ENCODE measurements around the gene PTPRN2.

PTPRN2 gene

GRCh38 chr7:157831143-157831905 is 756.3 kb downstream of the PTPRN2 start:
- Histone ChIP-seq H3K9ac (ENCODE audit: low read depth, low read length) (no peak overlapping the region), H3K36me3 (ENCODE audit: insufficient read depth, low read length) (no peaks in the 10 kb centered on the region), H3K4me1 (ENCODE audit: insufficient read depth, low read length) (peaks cover 10% of the 10 kb centered on the region; the same call in 1 of the 2 replicates), H3K9me3 (ENCODE audit: control insufficient read depth, insufficient read depth, low read length) (no peaks in the 10 kb centered on the region)

GRCh38 chr7:157830331-157830730 is 757.3 kb downstream of the PTPRN2 start:
- H3K9ac ChIP-seq (ENCODE audit: low read depth, low read length): no peak overlapping the region
- H3K4me1 ChIP-seq (ENCODE audit: insufficient read depth, low read length): peaks cover 7% of the 10 kb centered on the region; the same call in 1 of the 2 replicates
- no peaks in the 10 kb centered on the region for H3K36me3 ChIP-seq (ENCODE audit: insufficient read depth, low read length)
- H3K9me3 ChIP-seq (ENCODE audit: control insufficient read depth, insufficient read depth, low read length): no peaks in the 10 kb centered on the region

- Histone ChIP-seq H3K4me1 (ENCODE audit: insufficient read depth, low read length) (no peaks in the 10 kb centered on the region), H3K36me3 (ENCODE audit: insufficient read depth, low read length) (no peaks in the 10 kb centered on the region), H3K9me3 (ENCODE audit: control insufficient read depth, insufficient read depth, low read length) (no peaks in the 10 kb centered on the region), H3K9ac (ENCODE audit: low read depth, low read length) (no peak overlapping the region)
Measured at GRCh38 chr7:157829491-157829890, 758.1 kb downstream of the PTPRN2 start.

- H3K4me1 ChIP-seq (ENCODE audit: insufficient read depth, low read length): no peaks in the 10 kb centered on the region
- no peaks in the 10 kb centered on the region for H3K9me3 ChIP-seq (ENCODE audit: control insufficient read depth, insufficient read depth, low read length)
- no peaks in the 10 kb centered on the region for H3K36me3 ChIP-seq (ENCODE audit: insufficient read depth, low read length)
- H3K9ac ChIP-seq (ENCODE audit: low read depth, low read length): no peak overlapping the region
Measured at GRCh38 chr7:157828881-157829280, 758.7 kb downstream of the PTPRN2 start.

GRCh38 chr7:157828190-157828589 is 759.4 kb downstream of the PTPRN2 start:
- Histone ChIP-seq H3K9ac (ENCODE audit: low read depth, low read length) (no peak overlapping the region), H3K36me3 (ENCODE audit: insufficient read depth, low read length) (no peaks in the 10 kb centered on the region), H3K9me3 (ENCODE audit: control insufficient read depth, insufficient read depth, low read length) (no peaks in the 10 kb centered on the region), H3K4me1 (ENCODE audit: insufficient read depth, low read length) (no peaks in the 10 kb centered on the region)

GRCh38 chr7:157827863-157828160 is 759.8 kb downstream of the PTPRN2 start:
- no peaks in the 10 kb centered on the region for H3K36me3 ChIP-seq (ENCODE audit: insufficient read depth, low read length)
- H3K9me3 ChIP-seq (ENCODE audit: control insufficient read depth, insufficient read depth, low read length): no peaks in the 10 kb centered on the region
- no peaks in the 10 kb centered on the region for H3K4me1 ChIP-seq (ENCODE audit: insufficient read depth, low read length)
- H3K9ac ChIP-seq (ENCODE audit: low read depth, low read length): no peak overlapping the region

GRCh38 chr7:157827045-157827862 is 760.4 kb downstream of the PTPRN2 start:
- H3K9me3 ChIP-seq (ENCODE audit: control insufficient read depth, insufficient read depth, low read length): no peaks in the 10 kb centered on the region
- no peaks in the 10 kb centered on the region for H3K4me1 ChIP-seq (ENCODE audit: insufficient read depth, low read length)
- no peak overlapping the region for H3K9ac ChIP-seq (ENCODE audit: low read depth, low read length)
- no peaks in the 10 kb centered on the region for H3K36me3 ChIP-seq (ENCODE audit: insufficient read depth, low read length)

GRCh38 chr7:157826566-157826965 is 761.1 kb downstream of the PTPRN2 start:
- H3K4me1 ChIP-seq (ENCODE audit: insufficient read depth, low read length): no peaks in the 10 kb centered on the region
- no peaks in the 10 kb centered on the region for H3K9me3 ChIP-seq (ENCODE audit: control insufficient read depth, insufficient read depth, low read length)
- H3K36me3 ChIP-seq (ENCODE audit: insufficient read depth, low read length): no peaks in the 10 kb centered on the region
- H3K9ac ChIP-seq (ENCODE audit: low read depth, low read length): no peak overlapping the region

- no peaks in the 10 kb centered on the region for H3K9me3 ChIP-seq (ENCODE audit: control insufficient read depth, insufficient read depth, low read length)
- no peaks in the 10 kb centered on the region for H3K4me1 ChIP-seq (ENCODE audit: insufficient read depth, low read length)
- H3K9ac ChIP-seq (ENCODE audit: low read depth, low read length): no peak overlapping the region
- no peaks in the 10 kb centered on the region for H3K36me3 ChIP-seq (ENCODE audit: insufficient read depth, low read length)
Measured at GRCh38 chr7:157825325-157825724, 762.3 kb downstream of the PTPRN2 start.

- Histone ChIP-seq H3K9ac (ENCODE audit: low read depth, low read length) (no peak overlapping the region), H3K9me3 (ENCODE audit: control insufficient read depth, insufficient read depth, low read length) (no peaks in the 10 kb centered on the region), H3K36me3 (ENCODE audit: insufficient read depth, low read length) (no peaks in the 10 kb centered on the region), H3K4me1 (ENCODE audit: insufficient read depth, low read length) (no peaks in the 10 kb centered on the region)
Measured at GRCh38 chr7:157824819-157825121, 762.9 kb downstream of the PTPRN2 start.

GRCh38 chr7:157824011-157824818 is 763.4 kb downstream of the PTPRN2 start:
- H3K4me1 ChIP-seq (ENCODE audit: insufficient read depth, low read length): no peaks in the 10 kb centered on the region

GRCh38 chr7:157822688-157823031 is 765.0 kb downstream of the PTPRN2 start:
- no peaks in the 10 kb centered on the region for H3K4me1 ChIP-seq (ENCODE audit: insufficient read depth, low read length)
- H3K36me3 ChIP-seq (ENCODE audit: insufficient read depth, low read length): no peaks in the 10 kb centered on the region
- no peak overlapping the region for H3K9ac ChIP-seq (ENCODE audit: low read depth, low read length)
- H3K9me3 ChIP-seq (ENCODE audit: control insufficient read depth, insufficient read depth, low read length): no peaks in the 10 kb centered on the region

More at GRCh38 chr7:157824011-157824818, 763.4 kb downstream of the PTPRN2 start:
- Histone ChIP-seq H3K36me3 (ENCODE audit: insufficient read depth, low read length) (no peaks in the 10 kb centered on the region), H3K9ac (ENCODE audit: low read depth, low read length) (no peak overlapping the region), H3K9me3 (ENCODE audit: control insufficient read depth, insufficient read depth, low read length) (no peaks in the 10 kb centered on the region)

GRCh38 chr7:157821959-157822687 is 765.5 kb downstream of the PTPRN2 start:
- Histone ChIP-seq H3K9ac (ENCODE audit: low read depth, low read length) (no peak overlapping the region), H3K4me1 (ENCODE audit: insufficient read depth, low read length) (no peaks in the 10 kb centered on the region), H3K9me3 (ENCODE audit: control insufficient read depth, insufficient read depth, low read length) (no peaks in the 10 kb centered on the region), H3K36me3 (ENCODE audit: insufficient read depth, low read length) (no peaks in the 10 kb centered on the region)

- H3K4me1 ChIP-seq (ENCODE audit: insufficient read depth, low read length): no peaks in the 10 kb centered on the region
- no peak overlapping the region for H3K9ac ChIP-seq (ENCODE audit: low read depth, low read length)
- no peaks in the 10 kb centered on the region for H3K9me3 ChIP-seq (ENCODE audit: control insufficient read depth, insufficient read depth, low read length)
- no peaks in the 10 kb centered on the region for H3K36me3 ChIP-seq (ENCODE audit: insufficient read depth, low read length)
Measured at GRCh38 chr7:157820796-157821195, 766.8 kb downstream of the PTPRN2 start.

All from ES-I3 (cell line).